B cell (primary cell): ENCODE measurements around the gene WASF2.

ENCODE experiments used
- CTCF ChIP-seq: fragments of 200-600 bp; IDR thresholded peaks from one replicate; pipeline ENCODE4 v1.8.0; 2022; ENCODE audit warnings: antibody characterized with exemption, mild to moderate bottlenecking
- EZH2 ChIP-seq: IDR thresholded peaks from 2 replicates; pipeline ENCODE4 v1.6.1; 2012; ENCODE audit warnings: borderline replicate concordance, low read depth, mild to moderate bottlenecking, moderate library complexity, low read length; ENCODE audit not compliant: insufficient read depth, poor library complexity, severe bottlenecking

- TF ChIP-seq CTCF: no peak
- no peak for TF ChIP-seq EZH2
Measured at GRCh38 chr1:27368869-27369582, 120.9 kb downstream of the WASF2 start.
